ENCODE data around the gene LIPM.

Gene LIPM

GRCh38 chr10:88802523-88803285, at the start of gene LIPM:
TSS of gene LIPM (plus strand) at chr10:88802730. CDS start at chr10:88802897, 167 bp downstream.
- POLR2A ChIA-PET = no interaction called here
- DNase-seq (ENCODE audit: extremely low spot score) = no peak
- TF ChIP-seq ARNT (IDR thresholded peaks at IDR 0.05) (no peak), FOXK2 (IDR thresholded peaks at IDR 0.05) (no peak), ELF4 (IDR thresholded peaks at IDR 0.05) (no peak), ZNF384 (IDR thresholded peaks at IDR 0.05) (no peak), L3MBTL2 (conservative IDR thresholded peaks at IDR 0.05) (no peak), PKNOX1 (IDR thresholded peaks at IDR 0.05) (no peak), SP1 (IDR thresholded peaks at IDR 0.05) (no peak), FOXM1 (IDR thresholded peaks at IDR 0.05; ENCODE audit: borderline replicate concordance) (no peak), FOXA1 (IDR thresholded peaks at IDR 0.05) (no peak), SUZ12 (IDR thresholded peaks at IDR 0.05) (no peak), NFRKB (IDR thresholded peaks at IDR 0.05) (no peak), TARDBP (IDR thresholded peaks at IDR 0.05) (no peak)
- CTCF ChIA-PET = no interaction called here

- POLR2A ChIA-PET = no interaction called here
- CTCF ChIA-PET = no interaction called here
- DNase-seq (ENCODE audit: extremely low spot score) = no peak
These were observed 48.2 kb upstream of the LIPM start for GRCh38 chr10:88754287-88754686.

GRCh38 chr10:88755753-88756152, 46.8 kb upstream of the LIPM start:
- no peak for DNase-seq (ENCODE audit: extremely low spot score)
- no peak for TF ChIP-seq TARDBP (IDR thresholded peaks at IDR 0.05)
- ChIA-PET POLR2A (no interaction called here), CTCF (no interaction called here)

More at GRCh38 chr10:88754287-88754686, 48.2 kb upstream of the LIPM start:
- TF ChIP-seq ARNT (IDR thresholded peaks at IDR 0.05) = no peak
- no peak for TF ChIP-seq NFRKB (IDR thresholded peaks at IDR 0.05)
- no peak for TF ChIP-seq SP1 (IDR thresholded peaks at IDR 0.05)
- TF ChIP-seq LEF1 (IDR thresholded peaks at IDR 0.05; ENCODE audit: borderline replicate concordance) = no peak
- no peak for TF ChIP-seq ELF4 (IDR thresholded peaks at IDR 0.05)
- TF ChIP-seq FOXA1 (IDR thresholded peaks at IDR 0.05) = no peak

- DNase-seq (ENCODE audit: extremely low spot score) = no peak
- no peak for TF ChIP-seq L3MBTL2 (conservative IDR thresholded peaks at IDR 0.05)
- no peak for TF ChIP-seq FOXA1 (IDR thresholded peaks at IDR 0.05)
- no peak for TF ChIP-seq HDGF (IDR thresholded peaks at IDR 0.05; ENCODE audit: borderline replicate concordance)
- CTCF ChIA-PET = no interaction called here
- POLR2A ChIA-PET = no interaction called here
These were observed 45.9 kb upstream of the LIPM start for GRCh38 chr10:88756660-88757059.

- TF ChIP-seq ARNT (IDR thresholded peaks at IDR 0.05) (no peak), NFRKB (IDR thresholded peaks at IDR 0.05) (no peak), PKNOX1 (IDR thresholded peaks at IDR 0.05) (no peak), SP1 (IDR thresholded peaks at IDR 0.05) (no peak), HDGF (IDR thresholded peaks at IDR 0.05; ENCODE audit: borderline replicate concordance) (no peak), ELF4 (IDR thresholded peaks at IDR 0.05) (no peak), TARDBP (IDR thresholded peaks at IDR 0.05) (no peak), CTBP1 (IDR thresholded peaks at IDR 0.05; ENCODE audit: borderline replicate concordance) (no peak), SUZ12 (IDR thresholded peaks at IDR 0.05) (no peak), BHLHE40 (IDR thresholded peaks at IDR 0.05; ENCODE audit: borderline replicate concordance) (no peak), FOXM1 (IDR thresholded peaks at IDR 0.05; ENCODE audit: borderline replicate concordance) (no peak), L3MBTL2 (conservative IDR thresholded peaks at IDR 0.05) (no peak)
These were observed 43.0 kb upstream of the LIPM start, which contains the start of gene LIPN for GRCh38 chr10:88759366-88760101. TSS of gene LIPN (plus strand) at chr10:88760020. CDS start at chr10:88761406, 1,386 bp downstream.

GRCh38 chr10:88762906-88763305, 39.6 kb upstream of the LIPM start:
- CTCF ChIA-PET = no interaction called here
- POLR2A ChIA-PET = no interaction called here
- DNase-seq (ENCODE audit: extremely low spot score) = no peak
- no peak for TF ChIP-seq SP1 (IDR thresholded peaks at IDR 0.05)
- TF ChIP-seq SUZ12 (IDR thresholded peaks at IDR 0.05) = no peak
- TF ChIP-seq HDGF (IDR thresholded peaks at IDR 0.05; ENCODE audit: borderline replicate concordance) = no peak
- TF ChIP-seq BHLHE40 (IDR thresholded peaks at IDR 0.05; ENCODE audit: borderline replicate concordance) = no peak
- TF ChIP-seq FOXM1 (IDR thresholded peaks at IDR 0.05; ENCODE audit: borderline replicate concordance) = no peak
- no peak for TF ChIP-seq FOXK2 (IDR thresholded peaks at IDR 0.05)
- TF ChIP-seq FOXA1 (IDR thresholded peaks at IDR 0.05) = no peak
- TF ChIP-seq LEF1 (IDR thresholded peaks at IDR 0.05; ENCODE audit: borderline replicate concordance) = no peak
- TF ChIP-seq CTBP1 (IDR thresholded peaks at IDR 0.05; ENCODE audit: borderline replicate concordance) = no peak
- no peak for TF ChIP-seq ZNF384 (IDR thresholded peaks at IDR 0.05)
- TF ChIP-seq PKNOX1 (IDR thresholded peaks at IDR 0.05) = no peak
- TF ChIP-seq TARDBP (IDR thresholded peaks at IDR 0.05) = no peak
- TF ChIP-seq NFRKB (IDR thresholded peaks at IDR 0.05) = no peak
- TF ChIP-seq L3MBTL2 (conservative IDR thresholded peaks at IDR 0.05) = no peak
- no peak for TF ChIP-seq ARNT (IDR thresholded peaks at IDR 0.05)
- no peak for TF ChIP-seq ELF4 (IDR thresholded peaks at IDR 0.05)

More at GRCh38 chr10:88759366-88760101, 43.0 kb upstream of the LIPM start, which contains the start of gene LIPN:
- CTCF ChIA-PET = no interaction called here
- no peak for DNase-seq (ENCODE audit: extremely low spot score)
- POLR2A ChIA-PET = no interaction called here

All from HEK293T (cell line).